HEK293 (cell line): ENCODE results near the gene ARSB.
A peak's percentile ranks its signal among the peaks of the same experiment; 100 is the strongest.

Experiments used
- CTCF ChIA-PET: fragments of 350-600 bp; formaldehyde crosslinking; extraction: SDS; loops from one replicate; lab custom pipeline; 2021; ENCODE audit warnings: antibody characterized with exemption; lab: Yijun Ruan, JAX
- POLR2A ChIA-PET: fragments of 300-600 bp; formaldehyde crosslinking; extraction: SDS; loops from one replicate; lab custom pipeline; 2020; ENCODE audit warnings: antibody characterized with exemption, inconsistent platforms; lab: Yijun Ruan, JAX
- H3K27ac ChIP-seq: fragments of 200-500 bp; sonication (Bioruptor generic); 2 replicates; pipeline ENCODE4 v1.5.1; 2014; ENCODE audit warnings: low read depth, low read length, control low read depth, inconsistent platforms; ENCODE audit errors: extremely low read depth
- H3K36me3 ChIP-seq, 2 experiments: fragments of 200-500 bp in 1 of 2; sonication (Bioruptor generic) in 1 of 2; 1 replicate in 1 of 2; 2 replicates in 1 of 2; pipeline ENCODE4 v1.5.1; 2014 to 2017; ENCODE audit warnings: inconsistent platforms in 2 of 2, low read length in 2 of 2; ENCODE audit not compliant: control insufficient read depth in 2 of 2, insufficient read depth in 1 of 2
- H3K4me1 ChIP-seq: fragments of 200-500 bp; sonication (Bioruptor generic); 2 replicates; pipeline ENCODE4 v1.5.1; 2014; ENCODE audit warnings: mild to moderate bottlenecking, low read length, inconsistent platforms; ENCODE audit not compliant: control insufficient read depth, insufficient read depth
- H3K4me3 ChIP-seq: 2 replicates; pipeline ENCODE4 v1.5.1; 2011; ENCODE audit warnings: low read depth, mild to moderate bottlenecking, control low read depth, low read length, moderate library complexity
- H3K9me3 ChIP-seq: fragments of 200-500 bp; sonication (Bioruptor generic); 2 replicates; pipeline ENCODE4 v1.5.1; 2014; ENCODE audit warnings: low read depth, low read length, inconsistent platforms; ENCODE audit not compliant: control insufficient read depth, insufficient read depth
- EGR2 ChIP-seq: fragments of 450-650 bp; formaldehyde crosslinking; IDR thresholded peaks from 2 replicates; pipeline ENCODE4 v1.5.1; 2016; ENCODE audit warnings: low read depth, missing biosample characterization, missing genetic modification characterization
- ELK4 ChIP-seq: IDR thresholded peaks from 2 replicates; pipeline ENCODE4 v1.6.1; 2011; ENCODE audit warnings: mild to moderate bottlenecking, low read depth, low read length, borderline replicate concordance
- GLIS1 ChIP-seq: fragments of 450-650 bp; formaldehyde crosslinking; IDR thresholded peaks from 2 replicates; pipeline ENCODE4 v1.5.1; 2016; ENCODE audit warnings: missing biosample characterization, missing genetic modification characterization
- HOXC10 ChIP-seq: sonication (generic); formaldehyde crosslinking; IDR thresholded peaks from 2 replicates; pipeline ENCODE4 v1.8.1; 2023; ENCODE audit warnings: mild to moderate bottlenecking, missing genetic modification reagents
- IKZF3 ChIP-seq: fragments of 450-650 bp; IDR thresholded peaks from 2 replicates; pipeline ENCODE4 v1.5.0; 2018; ENCODE audit warnings: missing biosample characterization, mild to moderate bottlenecking, missing genetic modification characterization, moderate library complexity
- KLF1 ChIP-seq: fragments of 450-650 bp; formaldehyde crosslinking; IDR thresholded peaks from 2 replicates; pipeline ENCODE4 v1.5.1; 2016; ENCODE audit warnings: missing biosample characterization, missing genetic modification characterization
- KLF10 ChIP-seq: fragments of 450-650 bp; IDR thresholded peaks from 2 replicates; pipeline ENCODE4 v1.5.1; 2018; ENCODE audit warnings: missing biosample characterization, mild to moderate bottlenecking, missing genetic modification characterization
- OSR2 ChIP-seq: fragments of 450-650 bp; formaldehyde crosslinking; IDR thresholded peaks from 2 replicates; pipeline ENCODE4 v1.5.1; 2016; ENCODE audit warnings: missing biosample characterization, missing genetic modification characterization
- PRDM10 ChIP-seq: fragments of 450-650 bp; formaldehyde crosslinking; IDR thresholded peaks from 2 replicates; pipeline ENCODE4 v1.5.1; 2016; ENCODE audit warnings: missing biosample characterization, missing genetic modification characterization
- PRDM6 ChIP-seq: fragments of 450-650 bp; formaldehyde crosslinking; IDR thresholded peaks from 2 replicates; pipeline ENCODE4 v1.5.1; 2017; ENCODE audit warnings: missing biosample characterization, missing genetic modification characterization
- SP2 ChIP-seq: fragments of 450-650 bp; formaldehyde crosslinking; IDR thresholded peaks from 2 replicates; pipeline ENCODE4 v1.5.1; 2016; ENCODE audit warnings: missing biosample characterization, missing genetic modification characterization
- ZBTB20 ChIP-seq: fragments of 450-650 bp; formaldehyde crosslinking; IDR thresholded peaks from 2 replicates; pipeline ENCODE4 v1.5.1; 2016; ENCODE audit warnings: missing biosample characterization, missing genetic modification characterization
- ZFP41 ChIP-seq: fragments of 450-650 bp; formaldehyde crosslinking; IDR thresholded peaks from 2 replicates; pipeline ENCODE4 v1.5.1; 2016; ENCODE audit warnings: missing biosample characterization, missing genetic modification characterization, borderline replicate concordance
- ZNF138 ChIP-seq: fragments of 450-650 bp; formaldehyde crosslinking; IDR thresholded peaks from 2 replicates; pipeline ENCODE4 v1.5.1; 2016; ENCODE audit warnings: missing biosample characterization, missing genetic modification characterization, borderline replicate concordance
- ZNF214 ChIP-seq: fragments of 450-650 bp; formaldehyde crosslinking; IDR thresholded peaks from 2 replicates; pipeline ENCODE4 v1.5.1; 2017; ENCODE audit warnings: missing biosample characterization, mild to moderate bottlenecking, missing genetic modification characterization, borderline replicate concordance
- ZNF266 ChIP-seq: fragments of 450-650 bp; formaldehyde crosslinking; IDR thresholded peaks from 2 replicates; pipeline ENCODE4 v1.5.1; 2016; ENCODE audit warnings: missing biosample characterization, missing genetic modification characterization, low read depth
- ZNF366 ChIP-seq: fragments of 450-650 bp; formaldehyde crosslinking; conservative IDR thresholded peaks from 2 replicates; pipeline ENCODE4 v1.5.1; 2016; ENCODE audit warnings: missing biosample characterization, missing genetic modification characterization
- ZNF560 ChIP-seq: fragments of 450-650 bp; formaldehyde crosslinking; IDR thresholded peaks from 2 replicates; pipeline ENCODE4 v1.5.1; 2017; ENCODE audit warnings: missing biosample characterization, missing genetic modification characterization, borderline replicate concordance
- ZNF600 ChIP-seq: fragments of 450-650 bp; formaldehyde crosslinking; IDR thresholded peaks from 2 replicates; pipeline ENCODE4 v1.5.1; 2016; ENCODE audit warnings: missing biosample characterization, missing genetic modification characterization
- ZNF626 ChIP-seq: fragments of 450-650 bp; sonication (Bioruptor Pico); formaldehyde crosslinking; IDR thresholded peaks from 2 replicates; pipeline ENCODE4 v1.5.1; 2018; ENCODE audit warnings: missing biosample characterization, missing genetic modification characterization, inconsistent platforms
- ZNF76 ChIP-seq: fragments of 450-650 bp; formaldehyde crosslinking; IDR thresholded peaks from 2 replicates; pipeline ENCODE4; 2016; ENCODE audit warnings: low read depth, missing biosample characterization, missing genetic modification characterization, borderline replicate concordance
- ZNF776 ChIP-seq: fragments of 450-650 bp; formaldehyde crosslinking; IDR thresholded peaks from 2 replicates; pipeline ENCODE4 v1.5.0; 2017; ENCODE audit warnings: missing biosample characterization, missing genetic modification characterization, borderline replicate concordance
- ZNF843 ChIP-seq: fragments of 450-650 bp; formaldehyde crosslinking; IDR thresholded peaks from 2 replicates; pipeline ENCODE4 v1.5.1; 2016; ENCODE audit warnings: missing biosample characterization, missing genetic modification characterization

Gene ARSB

GRCh38 chr5:78782728-78783127 is 202.4 kb downstream of the ARSB start:
- H3K9me3 ChIP-seq: no peaks in the 10 kb centered on the region
- no peak overlapping the region for H3K27ac ChIP-seq
- TF ChIP-seq ELK4: no peak
- TF ChIP-seq EGR2 (tag by site-specific recombination): no peak
- no peak for TF ChIP-seq GLIS1
- no peak for TF ChIP-seq ZNF138 (tag by site-specific recombination)
- TF ChIP-seq ZNF366 (tag by site-specific recombination): no peak
- TF ChIP-seq ZNF626 (tag by site-specific recombination): no peak
- no peak for TF ChIP-seq ZNF560 (tag by site-specific recombination)
- TF ChIP-seq ZNF266 (tag by site-specific recombination): no peak
- ChIA-PET POLR2A (no interaction called here), CTCF (interaction anchor here (0.5 to 0.7 kb wide), 3 partner anchors 9 to 1139 kb away, joined by 3 to 4 read pairs (median 3); no protein-coding TSS in a partner anchor)
- peaks cover 11% of the 10 kb centered on the region for H3K4me1 ChIP-seq
- no peak overlapping the region for H3K4me3 ChIP-seq
- H3K36me3 ChIP-seq: no peaks in the 10 kb centered on the region

GRCh38 chr5:78781611-78782286 is 203.4 kb downstream of the ARSB start:
- H3K9me3 ChIP-seq: no peaks in the 10 kb centered on the region
- peak; percentile 72 for TF ChIP-seq ZNF600 (tag by site-specific recombination)
- TF ChIP-seq ZNF76 (tag by site-specific recombination): no peak
- TF ChIP-seq PRDM6 (tag by site-specific recombination): no peak
- TF ChIP-seq, all 188 proteins: peak for 1
- POLR2A ChIA-PET: no interaction called here
- Histone ChIP-seq H3K4me3 (no peak overlapping the region), H3K27ac (no peak overlapping the region), H3K4me1 (peaks cover 11% of the 10 kb centered on the region), H3K36me3 (no peaks in the 10 kb centered on the region)
- CTCF ChIA-PET: interaction anchor here (0.5 to 0.6 kb wide), 3 partner anchors 10 to 1138 kb away, joined by 3 to 4 read pairs (median 3); no protein-coding TSS in a partner anchor

- H3K36me3 ChIP-seq: no peaks in the 10 kb centered on the region
- H3K4me3 ChIP-seq: no peak overlapping the region
- no peaks in the 10 kb centered on the region for H3K9me3 ChIP-seq
- ChIA-PET CTCF (interaction anchor here (1.2 kb wide), 1 partner anchor 60 kb away, joined by 3 read pairs; no protein-coding TSS in a partner anchor), POLR2A (no interaction called here)
- H3K27ac ChIP-seq: peak overlapping the region; percentile 50
- H3K4me1 ChIP-seq: peaks cover 11% of the 10 kb centered on the region
- TF ChIP-seq ZFP41 (tag by site-specific recombination) (no peak), ZBTB20 (tag by site-specific recombination) (0 out of 2 replicates have a peak, but pooled peaks have one; percentile 12), ZNF776 (tag by site-specific recombination) (no peak), OSR2 (tag by site-specific recombination) (peak; percentile 35; the same call in 1 of the 2 replicates), ZNF600 (tag by site-specific recombination) (peak; percentile 41), SP2 (tag by site-specific recombination) (peak; percentile 20; the same call in 1 of the 2 replicates), KLF1 (tag by site-specific recombination) (no peak), ZNF214 (tag by site-specific recombination) (peak; percentile 22; the same call in 1 of the 2 replicates), PRDM10 (tag by site-specific recombination) (peak; percentile 88), ZNF843 (peak; percentile 21; the same call in 1 of the 2 replicates), IKZF3 (tag by site-specific recombination) (0 out of 2 replicates have a peak, but pooled peaks have one; percentile 20), HOXC10 (CRISPR knock-in tag) (no peak), KLF10 (tag by site-specific recombination) (0 out of 2 replicates have a peak, but pooled peaks have one; percentile 13)
Measured at GRCh38 chr5:78779771-78780616, 205.1 kb downstream of the ARSB start.
